Astrocyte (in vitro differentiated cells and primary cell): ENCODE results near the gene OR8S1.

Experiments used
- EZH2 ChIP-seq: IDR thresholded peaks from 2 replicates; pipeline ENCODE4 v1.6.1; 2012; ENCODE audit warnings: mild to moderate bottlenecking, low read length, inconsistent platforms; ENCODE audit not compliant: insufficient read depth
- TF ChIP-seq, protein P1 (sequence below): IDR thresholded peaks from 2 replicates; pipeline ENCODE4 v1.5.1; 2011; ENCODE audit warnings: low read depth, mild to moderate bottlenecking, inconsistent platforms, low read length, moderate library complexity; ENCODE audit not compliant: insufficient read depth

DNA sequence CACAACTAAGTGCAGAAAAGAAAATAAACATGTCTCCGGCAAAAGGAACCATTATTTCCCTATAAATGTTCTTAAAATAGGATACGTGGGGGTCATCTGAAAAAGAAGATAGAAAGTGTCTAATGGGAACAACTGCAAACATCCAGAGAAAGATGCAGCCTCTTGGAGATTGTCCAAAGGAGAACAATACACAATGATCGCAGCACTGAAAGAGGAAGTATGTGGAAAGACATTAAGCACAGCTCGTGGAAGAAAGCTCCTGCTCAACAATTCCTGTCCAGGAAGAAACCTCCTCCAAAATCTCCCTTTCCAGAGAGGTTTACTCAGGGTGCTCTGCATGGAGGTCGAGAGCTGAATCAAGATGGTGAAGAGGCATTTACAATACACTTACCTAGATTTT lies 46.9 kb downstream of the OR8S1 start:
- TF ChIP-seq, protein P1, sequence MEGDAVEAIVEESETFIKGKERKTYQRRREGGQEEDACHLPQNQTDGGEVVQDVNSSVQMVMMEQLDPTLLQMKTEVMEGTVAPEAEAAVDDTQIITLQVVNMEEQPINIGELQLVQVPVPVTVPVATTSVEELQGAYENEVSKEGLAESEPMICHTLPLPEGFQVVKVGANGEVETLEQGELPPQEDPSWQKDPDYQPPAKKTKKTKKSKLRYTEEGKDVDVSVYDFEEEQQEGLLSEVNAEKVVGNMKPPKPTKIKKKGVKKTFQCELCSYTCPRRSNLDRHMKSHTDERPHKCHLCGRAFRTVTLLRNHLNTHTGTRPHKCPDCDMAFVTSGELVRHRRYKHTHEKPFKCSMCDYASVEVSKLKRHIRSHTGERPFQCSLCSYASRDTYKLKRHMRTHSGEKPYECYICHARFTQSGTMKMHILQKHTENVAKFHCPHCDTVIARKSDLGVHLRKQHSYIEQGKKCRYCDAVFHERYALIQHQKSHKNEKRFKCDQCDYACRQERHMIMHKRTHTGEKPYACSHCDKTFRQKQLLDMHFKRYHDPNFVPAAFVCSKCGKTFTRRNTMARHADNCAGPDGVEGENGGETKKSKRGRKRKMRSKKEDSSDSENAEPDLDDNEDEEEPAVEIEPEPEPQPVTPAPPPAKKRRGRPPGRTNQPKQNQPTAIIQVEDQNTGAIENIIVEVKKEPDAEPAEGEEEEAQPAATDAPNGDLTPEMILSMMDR, result no peak
- no peak for TF ChIP-seq EZH2
